ENCODE results near the gene ENDOU.
A peak's percentile ranks its signal among the peaks of the same experiment; 100 is the strongest.

The ENDOU gene

DNA sequence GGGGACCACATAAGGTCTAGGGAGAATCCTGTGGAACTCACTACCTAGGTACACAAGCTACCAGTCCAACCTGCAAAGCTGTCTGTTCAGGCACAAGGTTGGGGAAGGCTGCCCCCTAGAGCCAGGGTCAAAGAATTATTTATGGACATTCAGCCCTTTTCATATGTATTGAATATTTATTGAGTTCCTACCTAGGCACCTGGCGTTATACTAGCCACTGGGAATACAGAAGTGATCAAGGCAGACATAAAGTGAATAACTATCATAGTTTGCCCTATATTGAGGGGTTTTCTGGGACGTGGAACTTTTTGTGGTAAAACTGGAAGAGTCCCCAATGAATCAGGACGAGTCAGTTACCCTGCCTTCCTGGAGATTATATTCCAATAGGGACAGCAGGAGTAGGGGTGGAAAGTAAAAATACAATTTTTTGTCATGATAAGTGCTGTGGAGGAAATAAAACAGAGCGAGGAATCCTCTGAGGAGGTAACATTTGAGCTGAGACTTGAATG lies 42.0 kb upstream of the ENDOU start:
- Histone ChIP-seq H3K9me3 (ENCODE audit: control insufficient read depth, low read length) (no peaks in the 10 kb centered on the region), H3K4me1 (ENCODE audit: control insufficient read depth, insufficient read depth, low read length) (peaks cover 2% of the 10 kb centered on the region), H3K36me3 (ENCODE audit: control insufficient read depth, insufficient read depth, low read length) (no peaks in the 10 kb centered on the region), H3K9ac (ENCODE audit: low read length) (no peak overlapping the region), H3K4me3 (ENCODE audit: low read length) (no peak overlapping the region), H3K27me3 (ENCODE audit: control insufficient read depth, insufficient read depth, low read length) (no peaks in the 10 kb centered on the region)

DNA sequence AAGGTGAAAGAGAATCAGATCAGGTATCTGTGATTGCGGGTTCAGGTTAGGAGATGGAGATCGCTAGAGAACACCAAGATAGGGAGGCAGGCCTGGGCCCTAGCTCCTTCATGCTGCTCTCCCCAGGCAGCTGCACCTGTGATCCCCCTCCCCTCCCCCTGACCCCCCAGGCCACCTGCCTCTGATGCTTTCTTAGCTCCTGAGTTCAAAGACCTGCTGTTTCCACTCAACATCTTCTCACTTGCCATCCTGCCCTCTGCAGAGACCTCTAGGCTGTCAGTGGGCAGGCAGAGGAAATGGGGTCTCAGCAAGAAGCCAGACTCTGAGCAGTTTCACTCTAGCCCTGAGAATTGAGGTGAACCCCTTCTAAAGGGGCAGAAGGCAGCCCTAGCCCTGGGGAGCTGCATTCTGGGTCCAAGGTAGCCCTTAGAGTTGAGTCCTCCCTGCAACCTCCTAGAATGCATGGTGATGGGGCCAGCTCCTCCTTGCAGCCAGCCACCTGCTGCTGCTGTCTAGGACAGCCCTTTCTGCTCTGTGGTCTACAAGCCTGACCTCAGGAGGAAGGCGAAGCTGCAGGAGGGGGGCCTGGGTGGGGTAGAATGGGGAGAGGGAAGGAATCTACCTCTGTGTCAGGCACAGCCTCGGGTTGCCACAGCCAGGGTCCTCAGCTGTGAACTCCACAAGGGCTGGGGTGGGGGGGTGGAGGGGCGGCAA lies 41.4 kb upstream of the ENDOU start:
- Histone ChIP-seq H3K36me3 (ENCODE audit: control insufficient read depth, insufficient read depth, low read length) (no peaks in the 10 kb centered on the region), H3K9me3 (ENCODE audit: control insufficient read depth, low read length) (no peaks in the 10 kb centered on the region), H3K27me3 (ENCODE audit: control insufficient read depth, insufficient read depth, low read length) (no peaks in the 10 kb centered on the region), H3K9ac (ENCODE audit: low read length) (no peak overlapping the region), H3K4me3 (ENCODE audit: low read length) (no peak overlapping the region), H3K4me1 (ENCODE audit: control insufficient read depth, insufficient read depth, low read length) (no peaks in the 10 kb centered on the region)

DNA sequence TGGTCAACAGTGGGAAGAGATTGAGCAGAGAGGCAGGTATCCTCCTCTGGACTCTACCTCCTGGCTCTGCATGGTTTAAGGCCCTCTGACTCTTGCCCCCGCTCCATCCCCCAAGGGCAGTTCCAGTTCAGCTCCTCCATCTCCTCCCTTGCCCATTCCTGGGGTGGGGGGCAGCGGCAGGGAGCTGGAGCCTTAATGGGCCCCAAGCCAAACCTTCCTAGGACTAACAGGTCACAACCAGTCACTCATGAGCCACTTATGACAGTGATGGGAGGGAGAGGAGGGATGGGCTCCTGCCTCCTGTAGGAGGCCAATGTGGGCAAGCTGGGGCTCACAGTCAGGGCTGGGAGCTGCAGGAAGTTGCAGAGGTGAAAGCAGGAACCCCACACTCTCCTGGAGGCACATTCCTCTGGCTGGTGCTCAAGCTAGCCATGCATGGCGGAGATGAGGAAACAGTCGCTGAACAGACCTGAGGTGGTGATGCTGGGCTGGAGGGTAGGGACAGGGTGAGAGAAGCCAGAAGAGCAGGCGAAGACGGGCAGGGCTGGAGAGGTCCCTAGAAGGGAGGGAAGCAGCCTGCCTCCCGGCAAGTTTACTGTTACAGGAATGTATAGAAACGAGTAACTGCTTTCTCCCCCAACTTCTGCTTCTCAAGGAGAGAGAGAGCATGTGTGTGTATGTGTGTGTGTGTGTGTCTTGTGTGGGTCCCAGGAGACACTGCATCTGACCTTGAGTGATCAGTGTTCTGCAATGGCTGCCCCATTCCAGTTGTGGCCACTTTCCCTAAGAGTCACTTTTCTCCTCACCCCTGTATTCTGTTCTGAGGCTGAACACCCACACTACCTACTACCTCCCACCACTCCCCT lies 38.4 kb upstream of the ENDOU start:
- Histone ChIP-seq H3K36me3 (ENCODE audit: control insufficient read depth, insufficient read depth, low read length) (no peaks in the 10 kb centered on the region), H3K4me3 (ENCODE audit: low read length) (no peak overlapping the region), H3K27me3 (ENCODE audit: control insufficient read depth, insufficient read depth, low read length) (no peaks in the 10 kb centered on the region), H3K9ac (ENCODE audit: low read length) (no peak overlapping the region), H3K4me1 (ENCODE audit: control insufficient read depth, insufficient read depth, low read length) (peaks cover 8% of the 10 kb centered on the region), H3K9me3 (ENCODE audit: control insufficient read depth, low read length) (no peaks in the 10 kb centered on the region)

DNA sequence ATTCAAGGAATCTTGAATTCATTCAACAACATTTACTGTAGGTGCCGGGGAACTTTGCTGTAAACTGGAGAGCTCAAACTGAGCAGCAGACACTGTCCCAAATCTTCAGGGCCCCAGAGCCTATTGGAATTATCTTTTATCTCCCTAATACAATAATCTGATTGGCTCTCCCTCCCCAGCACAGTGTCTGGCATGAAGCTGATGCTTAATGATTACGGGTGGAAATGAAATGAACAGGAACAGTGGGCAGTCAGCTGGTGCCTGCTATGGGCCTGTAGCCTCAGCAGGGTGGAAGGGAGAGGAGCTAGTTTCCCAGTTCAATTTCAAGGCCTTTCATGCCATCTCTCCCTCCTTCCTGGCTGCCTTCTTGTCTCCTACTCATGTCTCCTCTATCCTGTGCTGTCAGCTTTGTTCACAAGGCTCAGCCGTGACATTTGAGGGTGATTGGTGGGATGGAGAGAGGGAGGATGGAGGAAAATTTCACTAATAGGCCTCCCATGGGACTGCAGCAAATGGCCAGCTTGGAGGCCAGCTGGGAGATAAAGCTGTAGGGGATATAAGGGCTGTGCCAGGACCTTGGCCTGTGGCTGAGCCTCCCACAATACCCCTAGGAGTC lies 37.7 kb upstream of the ENDOU start:
- Histone ChIP-seq H3K27me3 (ENCODE audit: control insufficient read depth, insufficient read depth, low read length) (no peaks in the 10 kb centered on the region), H3K9ac (ENCODE audit: low read length) (no peak overlapping the region), H3K9me3 (ENCODE audit: control insufficient read depth, low read length) (no peaks in the 10 kb centered on the region), H3K4me3 (ENCODE audit: low read length) (no peak overlapping the region), H3K4me1 (ENCODE audit: control insufficient read depth, insufficient read depth, low read length) (peaks cover 15% of the 10 kb centered on the region), H3K36me3 (ENCODE audit: control insufficient read depth, insufficient read depth, low read length) (no peaks in the 10 kb centered on the region)

DNA sequence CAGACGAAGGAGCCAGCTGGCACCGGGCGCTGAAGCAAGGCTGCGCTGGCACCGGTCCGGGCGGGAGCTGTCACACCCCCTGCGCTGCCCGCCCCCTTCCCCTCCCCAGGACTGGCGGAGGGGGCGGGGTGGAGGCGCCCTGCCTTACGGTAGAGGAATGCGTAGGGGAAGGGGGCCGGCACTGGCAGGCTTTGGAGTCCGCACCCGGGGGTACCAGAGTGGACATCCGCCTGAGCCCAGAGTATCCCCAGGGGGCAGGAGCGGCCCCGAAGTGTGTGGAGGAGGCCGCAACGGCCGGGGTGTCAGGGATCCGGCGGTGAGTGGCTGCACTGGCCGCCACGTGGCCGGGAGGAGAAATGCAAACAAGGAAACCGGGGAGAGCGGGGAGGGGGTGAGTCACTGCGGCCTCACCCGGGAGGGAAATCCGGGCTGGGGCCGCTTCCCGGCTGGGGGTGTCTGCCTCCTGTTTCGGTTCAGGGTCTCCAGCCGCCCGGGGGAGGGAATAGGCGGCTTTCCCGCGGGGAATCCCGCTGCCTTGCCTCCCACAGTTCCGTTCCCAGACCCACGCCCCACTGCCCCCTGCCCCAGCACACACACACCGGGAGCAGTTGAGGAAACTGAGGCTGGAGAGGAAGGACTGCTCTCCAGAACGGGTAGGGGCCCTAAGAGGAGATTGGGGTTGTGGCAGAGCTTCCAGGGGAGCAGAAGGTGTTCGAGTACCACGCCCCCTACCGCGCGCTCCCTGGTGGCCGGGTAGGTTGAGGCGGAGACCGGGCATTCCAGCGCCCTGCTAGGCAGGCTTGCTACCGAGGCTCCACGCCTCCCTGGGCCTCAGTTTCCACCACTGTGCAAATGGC lies 33.8 kb upstream of the ENDOU start, which contains the start of gene RAPGEF3:
Gene RAPGEF3 (minus strand): TSS at position 47 of the 857 bp plus-strand sequence. CDS start 324 bp downstream, outside the sequence.
- peak within 1 kb of the TSS; percentile 90 for H3K9ac ChIP-seq (ENCODE audit: low read length)
- H3K27me3 ChIP-seq (ENCODE audit: control insufficient read depth, insufficient read depth, low read length), result no peaks in the 10 kb centered on the region
- peak within 1 kb of the TSS; percentile 74 for H3K4me3 ChIP-seq (ENCODE audit: low read length)
- H3K4me1 ChIP-seq (ENCODE audit: control insufficient read depth, insufficient read depth, low read length), result peaks cover 54% of the 10 kb centered on the region
- H3K9me3 ChIP-seq (ENCODE audit: control insufficient read depth, low read length), result no peaks in the 10 kb centered on the region
- no peaks in the 10 kb centered on the region for H3K36me3 ChIP-seq (ENCODE audit: control insufficient read depth, insufficient read depth, low read length)

DNA sequence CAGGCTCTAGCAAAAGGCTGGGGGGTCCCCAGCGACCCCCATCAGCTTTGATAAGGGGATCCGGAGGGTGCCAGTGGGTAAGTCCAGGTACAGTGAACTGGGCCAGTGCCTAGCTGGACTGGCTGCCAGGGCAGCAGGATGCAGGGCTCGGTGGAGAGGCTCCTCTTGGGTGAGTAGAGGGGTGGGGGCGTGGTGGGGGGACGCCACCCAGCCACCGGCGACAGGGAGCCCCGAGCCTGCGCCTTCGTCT lies 33.2 kb upstream of the ENDOU start:
- peaks cover 60% of the 10 kb centered on the region for H3K4me1 ChIP-seq (ENCODE audit: control insufficient read depth, insufficient read depth, low read length)
- H3K9me3 ChIP-seq (ENCODE audit: control insufficient read depth, low read length), result no peaks in the 10 kb centered on the region
- peak overlapping the region; percentile 74 for H3K4me3 ChIP-seq (ENCODE audit: low read length)
- H3K27me3 ChIP-seq (ENCODE audit: control insufficient read depth, insufficient read depth, low read length), result no peaks in the 10 kb centered on the region
- peak overlapping the region; percentile 90 for H3K9ac ChIP-seq (ENCODE audit: low read length)
- no peaks in the 10 kb centered on the region for H3K36me3 ChIP-seq (ENCODE audit: control insufficient read depth, insufficient read depth, low read length)

DNA sequence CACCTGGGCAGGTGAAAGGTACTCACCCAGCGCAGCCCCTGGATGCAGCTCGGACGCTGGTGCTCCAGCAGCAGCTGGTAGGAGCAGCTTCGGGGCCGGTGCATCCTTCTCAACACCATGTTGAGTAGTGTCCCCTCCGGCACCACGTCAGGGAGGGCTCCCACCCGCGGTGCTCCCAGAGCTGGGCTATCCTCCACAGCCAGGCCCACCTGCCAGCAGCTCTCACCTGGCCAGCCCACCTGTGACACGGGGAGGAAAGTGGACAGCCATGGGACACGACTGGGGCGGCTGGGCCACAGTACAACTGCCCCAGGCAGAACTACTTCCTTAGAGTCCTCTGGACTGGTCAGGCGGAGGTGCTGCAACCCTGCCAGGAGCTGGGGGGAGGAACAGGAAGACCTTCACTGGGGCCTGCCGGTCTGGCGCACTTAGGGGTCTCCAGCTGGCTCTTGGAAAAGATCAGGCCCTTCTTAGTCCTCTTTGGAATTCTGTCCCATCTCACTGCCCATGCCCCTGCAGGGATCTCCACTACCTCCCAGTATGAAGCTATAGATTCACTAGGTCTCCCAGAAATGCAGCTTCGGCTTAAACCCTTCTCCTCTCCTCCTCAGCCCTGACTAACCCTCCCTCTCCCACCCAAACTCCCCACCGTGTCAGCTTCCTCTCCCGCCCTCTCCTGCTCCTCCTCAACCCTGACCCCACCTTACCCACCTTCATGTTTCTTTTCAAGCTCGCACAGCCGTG lies 32.7 kb upstream of the ENDOU start:
- H3K9ac ChIP-seq (ENCODE audit: low read length), result peak overlapping the region; percentile 90
- no peaks in the 10 kb centered on the region for H3K9me3 ChIP-seq (ENCODE audit: control insufficient read depth, low read length)
- H3K27me3 ChIP-seq (ENCODE audit: control insufficient read depth, insufficient read depth, low read length), result no peaks in the 10 kb centered on the region
- peaks cover 65% of the 10 kb centered on the region for H3K4me1 ChIP-seq (ENCODE audit: control insufficient read depth, insufficient read depth, low read length)
- peak overlapping the region; percentile 74 for H3K4me3 ChIP-seq (ENCODE audit: low read length)
- H3K36me3 ChIP-seq (ENCODE audit: control insufficient read depth, insufficient read depth, low read length), result no peaks in the 10 kb centered on the region

DNA sequence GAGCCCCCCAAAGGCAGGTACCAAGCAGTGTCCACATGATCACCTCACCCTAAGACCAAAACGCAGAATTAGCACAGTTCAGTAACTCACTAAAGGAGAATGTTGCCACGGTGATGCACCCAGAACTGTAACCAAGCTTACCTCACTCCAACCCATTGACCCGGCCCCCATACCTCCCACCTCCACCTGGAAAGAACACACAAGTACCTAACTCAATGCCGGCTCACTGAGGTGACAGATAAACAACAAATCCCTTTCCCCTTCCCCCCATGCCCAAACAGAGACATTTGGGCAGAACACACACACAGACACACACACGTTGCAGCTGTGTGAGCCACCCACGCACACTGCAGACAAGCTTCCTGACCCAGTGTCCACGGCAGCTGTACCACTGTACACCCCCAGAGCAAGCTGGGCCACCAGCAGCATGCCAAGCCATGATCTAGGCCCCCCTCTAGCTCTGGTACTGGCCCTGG lies 32.1 kb upstream of the ENDOU start:
- no peaks in the 10 kb centered on the region for H3K36me3 ChIP-seq (ENCODE audit: control insufficient read depth, insufficient read depth, low read length)
- H3K4me1 ChIP-seq (ENCODE audit: control insufficient read depth, insufficient read depth, low read length), result peaks cover 71% of the 10 kb centered on the region
- H3K27me3 ChIP-seq (ENCODE audit: control insufficient read depth, insufficient read depth, low read length), result no peaks in the 10 kb centered on the region
- H3K4me3 ChIP-seq (ENCODE audit: low read length), result peak overlapping the region; percentile 74
- peak overlapping the region; percentile 90 for H3K9ac ChIP-seq (ENCODE audit: low read length)
- H3K9me3 ChIP-seq (ENCODE audit: control insufficient read depth, low read length), result no peaks in the 10 kb centered on the region

DNA sequence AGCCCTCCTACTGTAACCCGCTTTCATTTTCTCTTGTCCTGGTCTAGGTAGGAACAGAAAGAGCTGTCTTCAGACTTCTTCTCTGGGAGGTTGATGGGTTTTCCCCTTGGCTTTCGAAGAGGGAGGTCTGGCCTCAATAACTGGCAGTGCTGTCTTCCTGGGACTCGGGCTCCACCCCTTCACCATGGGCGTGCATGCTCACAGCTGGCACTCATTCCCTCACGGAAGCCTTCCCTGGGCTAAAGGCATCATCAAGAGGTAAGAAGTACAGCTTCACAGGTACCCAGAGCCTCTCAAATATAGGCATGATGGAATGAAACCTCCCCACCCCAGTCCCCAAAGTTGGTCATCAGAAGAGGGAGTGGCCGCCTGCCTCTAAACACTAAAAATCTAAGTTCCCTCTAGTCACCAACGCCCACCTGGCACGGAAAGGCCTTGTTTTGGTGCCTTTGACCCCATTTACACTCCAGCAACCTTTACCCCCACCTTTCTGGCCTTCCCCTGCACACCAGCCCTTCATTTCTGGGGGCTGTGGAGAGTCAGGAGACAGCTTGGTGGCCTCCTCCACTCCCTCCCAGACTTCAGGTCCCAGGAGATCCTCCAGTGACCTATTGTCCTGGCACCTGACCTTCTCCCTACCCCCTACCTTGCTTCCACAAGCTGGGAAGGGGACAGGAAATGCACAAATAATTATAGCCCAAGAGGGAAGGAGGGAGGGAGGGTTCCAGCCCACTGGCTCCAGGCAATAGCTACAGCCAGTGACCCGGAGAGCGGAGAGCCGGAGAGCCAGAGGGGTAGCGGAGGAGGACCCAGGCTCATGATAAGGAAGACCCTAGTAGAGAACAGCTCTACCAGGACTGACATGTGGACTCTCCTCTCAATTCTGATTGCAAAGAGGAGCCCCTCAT lies 30.6 kb upstream of the ENDOU start:
- no peaks in the 10 kb centered on the region for H3K36me3 ChIP-seq (ENCODE audit: control insufficient read depth, insufficient read depth, low read length)
- H3K9ac ChIP-seq (ENCODE audit: low read length), result no peak overlapping the region
- H3K9me3 ChIP-seq (ENCODE audit: control insufficient read depth, low read length), result no peaks in the 10 kb centered on the region
- H3K4me1 ChIP-seq (ENCODE audit: control insufficient read depth, insufficient read depth, low read length), result peaks cover 76% of the 10 kb centered on the region
- H3K4me3 ChIP-seq (ENCODE audit: low read length), result no peak overlapping the region
- no peaks in the 10 kb centered on the region for H3K27me3 ChIP-seq (ENCODE audit: control insufficient read depth, insufficient read depth, low read length)

DNA sequence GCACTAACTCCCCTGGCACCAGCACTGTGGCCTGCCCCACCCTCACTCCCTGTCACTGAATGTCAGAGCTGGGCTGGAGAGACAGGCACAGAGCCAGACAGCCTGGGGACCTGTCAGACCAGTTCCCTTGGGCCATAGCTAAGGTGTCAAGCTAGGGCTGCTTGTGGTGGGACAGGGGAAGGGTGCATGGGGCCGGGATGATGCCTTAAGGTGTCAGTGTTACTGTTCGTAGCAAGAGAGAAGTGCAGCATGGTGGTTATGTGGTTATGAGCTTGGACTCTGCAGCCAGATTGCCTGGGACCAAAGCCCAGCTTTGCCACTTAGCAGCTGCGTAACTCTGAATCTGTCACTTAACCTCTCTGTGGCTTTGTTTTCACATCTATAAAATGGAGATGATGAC lies 29.6 kb upstream of the ENDOU start:
- Histone ChIP-seq H3K4me3 (ENCODE audit: low read length) (no peak overlapping the region), H3K9ac (ENCODE audit: low read length) (no peak overlapping the region)

More for the DNA sequence above, 29.6 kb upstream of the ENDOU start:
- Histone ChIP-seq H3K36me3 (ENCODE audit: control insufficient read depth, insufficient read depth, low read length) (peaks cover 2% of the 10 kb centered on the region), H3K27me3 (ENCODE audit: control insufficient read depth, insufficient read depth, low read length) (no peaks in the 10 kb centered on the region), H3K9me3 (ENCODE audit: control insufficient read depth, low read length) (no peaks in the 10 kb centered on the region), H3K4me1 (ENCODE audit: control insufficient read depth, insufficient read depth, low read length) (peaks cover 73% of the 10 kb centered on the region)
